ENCODE results near the gene PTPN5.

- TF ChIP-seq EZH2 (optimal IDR thresholded peaks at IDR 0.05; ENCODE audit: low read depth, low read length) (no peak), CTCF (IDR thresholded peaks at IDR 0.05; ENCODE audit: low read length) (no peak)
These were observed 61.6 kb downstream of the PTPN5 start for GRCh38 chr11:18730020-18730419.
